GOT3 (cell line): ENCODE results near the gene A2ML1.
"Not testable (repeated sequence)": the region's sequence is repeated elsewhere in the genome, so short reads cannot be mapped to it uniquely, and the experiment has no call there.

ENCODE experiments used
- DNase-seq: peaks from one replicate; lab custom pipeline; 2025; ENCODE audit warnings: mixed read lengths; lab: John Stamatoyannopoulos, UW

The A2ML1 gene

GRCh38 chr12:8817856-8818255 lies 4.6 kb upstream of the A2ML1 start:
- no peak for DNase-seq

GRCh38 chr12:8818526-8818925 lies 3.9 kb upstream of the A2ML1 start:
- no peak for DNase-seq

GRCh38 chr12:8819666-8819980 lies 2.8 kb upstream of the A2ML1 start:
- DNase-seq, result no peak

GRCh38 chr12:8820676-8821407 lies 1.6 kb upstream of the A2ML1 start:
- DNase-seq, result not testable (repeated sequence)

GRCh38 chr12:8821591-8821990 lies 830 bp upstream of the A2ML1 start:
- DNase-seq, result no peak

- DNase-seq, result no peak
Measured at GRCh38 chr12:8823565-8824300, 1.3 kb downstream of the A2ML1 start.

- DNase-seq, result no peak
Measured at GRCh38 chr12:8827551-8828256, 5.3 kb downstream of the A2ML1 start.

GRCh38 chr12:8828257-8829124 lies 6.1 kb downstream of the A2ML1 start:
- no peak for DNase-seq

GRCh38 chr12:8829125-8829518 lies 6.7 kb downstream of the A2ML1 start:
- no peak for DNase-seq

- no peak for DNase-seq
Measured at GRCh38 chr12:8829621-8830020, 7.2 kb downstream of the A2ML1 start.

GRCh38 chr12:8831116-8831515 lies 8.7 kb downstream of the A2ML1 start:
- DNase-seq, result no peak

- DNase-seq, result no peak
Measured at GRCh38 chr12:8832500-8832899, 10.1 kb downstream of the A2ML1 start.

GRCh38 chr12:8834230-8834629 lies 11.8 kb downstream of the A2ML1 start:
- no peak for DNase-seq

GRCh38 chr12:8837291-8837690 lies 14.9 kb downstream of the A2ML1 start:
- no peak for DNase-seq

- DNase-seq, result no peak
Measured at GRCh38 chr12:8840321-8840720, 17.9 kb downstream of the A2ML1 start.

GRCh38 chr12:8840938-8841633 lies 18.7 kb downstream of the A2ML1 start:
- no peak for DNase-seq

GRCh38 chr12:8841778-8842177 lies 19.4 kb downstream of the A2ML1 start:
- DNase-seq, result no peak

- no peak for DNase-seq
Measured at GRCh38 chr12:8844665-8845064, 22.2 kb downstream of the A2ML1 start.

GRCh38 chr12:8846305-8846704 lies 23.9 kb downstream of the A2ML1 start:
- no peak for DNase-seq

GRCh38 chr12:8847435-8847834 lies 25.0 kb downstream of the A2ML1 start:
- DNase-seq, result no peak

- DNase-seq, result no peak
Measured at GRCh38 chr12:8849876-8850275, 27.5 kb downstream of the A2ML1 start.

GRCh38 chr12:8852119-8852518 lies 29.7 kb downstream of the A2ML1 start:
- no peak for DNase-seq
